ENCODE measurements around the gene SLC38A3.

GRCh38 chr3:50261505-50261904, 56.4 kb downstream of the SLC38A3 start:
- no peak for TF ChIP-seq EP300 (IDR thresholded peaks at IDR 0.05; ENCODE audit: borderline replicate concordance)
- TF ChIP-seq MAX (IDR thresholded peaks at IDR 0.05) = no peak
- no peak for TF ChIP-seq CEBPB (IDR thresholded peaks at IDR 0.05)
- no peak for TF ChIP-seq RAD21 (IDR thresholded peaks at IDR 0.05; ENCODE audit: low read depth)
- TF ChIP-seq FOXM1 (IDR thresholded peaks at IDR 0.05; ENCODE audit: borderline replicate concordance, low read depth) = no peak
- no peak for TF ChIP-seq REST (IDR thresholded peaks at IDR 0.05; ENCODE audit: low read depth)
- no peak for TF ChIP-seq TEAD4 (IDR thresholded peaks at IDR 0.05)
- TF ChIP-seq NFIC (IDR thresholded peaks at IDR 0.05) = no peak
- no peak for TF ChIP-seq CREB1 (IDR thresholded peaks at IDR 0.05; ENCODE audit: low read depth)
- TF ChIP-seq TCF12 (IDR thresholded peaks at IDR 0.05; ENCODE audit: low read depth) = no peak
- no peak for TF ChIP-seq YY1 (IDR thresholded peaks at IDR 0.05; ENCODE audit: low read depth)
- no peak for TF ChIP-seq ZBTB7A (IDR thresholded peaks at IDR 0.05; ENCODE audit: low read depth)
- TF ChIP-seq EGR1 (IDR thresholded peaks at IDR 0.05) = no peak
